Measurements from ENCODE around the gene GOSR1.
"Not testable (repeated sequence)": the region's sequence is repeated elsewhere in the genome, so short reads cannot be mapped to it uniquely, and the experiment has no call there.

The GOSR1 gene

DNA sequence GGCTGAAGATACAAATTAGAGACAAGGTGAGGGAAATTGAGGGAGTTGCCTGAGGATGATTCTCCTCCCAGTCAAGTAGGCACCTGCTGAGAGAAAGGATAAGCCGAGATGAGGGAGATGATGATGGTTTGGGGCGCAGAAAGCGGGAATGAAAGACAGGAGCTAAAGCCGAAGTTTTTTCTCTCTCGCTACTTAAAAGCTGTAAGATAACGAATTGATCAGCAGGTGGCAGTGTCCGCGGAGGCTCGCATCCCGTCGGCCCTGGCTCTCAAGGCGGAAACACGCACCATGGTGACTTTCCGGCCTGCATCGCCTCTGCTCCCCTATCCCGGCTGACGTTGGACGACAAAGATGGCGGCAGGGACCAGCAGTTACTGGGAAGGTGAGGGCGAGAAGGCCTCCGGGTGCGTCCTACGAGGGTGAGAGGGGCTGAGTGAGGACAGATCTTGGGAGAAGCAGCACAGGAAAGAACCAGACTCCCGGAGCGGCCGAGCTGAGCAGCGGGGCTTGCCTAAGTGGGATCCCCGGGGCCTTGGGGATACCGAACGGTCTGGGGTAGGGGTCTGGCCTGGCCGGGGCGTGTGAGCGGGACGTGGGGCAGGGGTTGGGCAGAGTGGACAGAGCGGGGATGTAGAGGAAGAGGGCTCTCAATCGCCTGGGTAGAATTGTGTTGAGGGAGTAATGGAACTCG, at the start of gene GOSR1:
Gene GOSR1, plus strand, starts transcription at position 326 of the 691 bp plus-strand sequence. Its CDS starts 26 bp downstream, at position 352.
- FAIRE-seq, result no peak

DNA sequence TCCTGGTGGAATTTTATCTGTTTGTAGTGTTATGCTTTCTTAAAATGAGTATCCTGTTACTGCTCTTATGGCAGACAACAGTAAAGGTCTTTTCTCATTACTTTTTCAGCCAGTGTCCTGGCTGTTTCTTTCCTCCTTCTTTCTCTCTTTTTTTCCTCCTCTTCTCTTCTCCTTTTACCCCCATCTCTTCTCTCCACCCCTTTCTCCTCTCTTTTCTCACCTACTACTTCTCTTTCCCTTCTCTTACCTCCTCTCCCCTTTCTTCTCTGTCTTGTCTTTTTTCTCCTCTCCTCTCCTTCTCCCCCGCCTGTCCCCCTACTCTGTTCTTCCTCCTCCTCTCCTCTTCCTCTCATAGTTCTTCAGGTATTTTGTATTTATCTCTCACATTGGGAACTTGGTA, 49.6 kb upstream of the GOSR1 start:
- no peak for FAIRE-seq

DNA sequence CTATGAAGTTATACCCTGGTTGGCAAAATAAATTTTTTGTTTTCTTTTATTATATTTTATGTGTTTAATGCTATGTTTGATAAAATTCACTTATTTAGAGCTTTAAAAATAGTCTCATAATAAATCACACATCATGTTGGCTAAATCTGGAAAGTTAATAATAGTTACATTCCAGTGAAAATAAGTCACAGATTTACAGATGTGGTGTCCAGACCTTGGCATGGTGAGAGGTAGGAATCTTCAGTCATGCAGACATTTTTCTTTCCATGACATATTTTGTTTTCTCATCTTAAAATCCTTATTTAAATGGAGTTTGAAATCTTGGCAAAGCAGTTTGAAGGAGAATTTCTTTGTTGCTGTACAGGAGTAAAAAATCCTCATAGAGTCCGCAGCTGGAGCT, 48.1 kb upstream of the GOSR1 start:
- no peak for FAIRE-seq

DNA sequence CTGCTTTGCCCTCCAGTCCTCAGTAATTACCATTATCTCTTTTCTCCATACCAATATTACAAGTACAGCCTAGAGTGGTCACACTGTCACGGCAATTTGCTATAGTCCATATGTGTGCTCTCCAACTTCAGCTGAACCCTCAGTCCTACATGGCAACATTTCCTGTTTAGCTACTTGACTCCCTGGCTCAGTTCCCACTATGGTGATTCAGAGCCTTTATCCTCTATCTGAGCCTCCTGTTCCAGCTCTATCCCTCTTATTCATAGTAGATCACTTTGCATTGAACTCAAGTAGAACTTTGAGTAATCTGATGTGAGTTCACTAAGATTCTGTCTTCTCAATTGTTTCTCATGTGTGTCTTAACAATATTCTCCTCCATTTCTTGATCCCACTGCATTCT, 43.7 kb upstream of the GOSR1 start:
- no peak for FAIRE-seq

DNA sequence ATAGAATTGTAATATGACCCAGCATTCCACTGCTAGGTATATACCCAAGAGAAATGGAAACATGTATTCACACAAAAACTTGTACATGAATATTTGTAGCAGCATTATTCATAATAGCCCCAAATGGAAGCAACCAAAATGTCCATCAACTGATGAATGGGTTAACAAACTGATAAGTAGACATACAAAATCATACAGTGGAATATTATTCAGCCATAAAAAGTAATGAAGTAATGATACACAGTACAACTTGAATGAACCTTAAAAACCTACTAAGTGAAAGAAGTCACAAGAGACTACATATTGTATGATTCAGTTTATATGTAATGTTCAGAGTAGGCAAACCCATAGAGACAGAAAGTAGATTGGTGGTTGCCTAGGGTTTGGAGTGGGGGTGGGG, 40.5 kb upstream of the GOSR1 start:
- no peak for FAIRE-seq

DNA sequence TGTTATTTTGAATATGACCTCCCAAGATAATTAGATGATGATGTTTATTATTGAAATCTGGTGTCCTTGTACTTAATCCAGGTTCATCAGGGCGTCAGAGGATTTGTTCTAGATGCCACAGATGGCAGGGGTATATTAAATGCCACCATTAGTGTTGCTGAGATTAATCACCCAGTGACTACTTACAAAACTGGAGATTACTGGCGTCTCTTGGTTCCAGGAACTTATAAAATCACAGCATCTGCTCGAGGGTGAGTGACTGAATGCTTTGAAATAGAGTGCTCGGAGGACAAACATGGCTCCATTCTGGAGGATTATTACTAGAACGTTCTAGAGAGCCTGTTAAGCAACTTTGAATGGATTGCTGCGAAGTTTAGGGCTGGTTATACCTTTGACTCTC, 33.5 kb upstream of the GOSR1 start:
- no peak for FAIRE-seq

DNA sequence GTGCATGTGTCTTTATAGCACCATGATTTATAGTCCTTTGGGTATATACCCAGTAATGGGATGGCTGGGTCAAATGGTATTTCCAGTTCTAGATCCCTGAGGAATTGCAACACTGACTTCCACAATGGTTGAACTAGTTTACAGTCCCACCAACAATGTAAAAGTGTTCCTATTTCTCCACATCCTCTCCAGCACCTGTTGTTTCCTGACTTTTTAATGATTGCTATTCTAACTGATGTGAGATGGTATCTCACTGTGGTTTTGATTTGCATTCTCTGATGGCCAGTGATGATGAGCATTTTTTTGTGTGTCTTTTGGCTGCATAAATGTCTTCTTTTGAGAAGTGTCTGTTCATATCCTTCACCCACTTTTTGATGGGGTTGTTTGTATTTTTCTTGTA, 30.6 kb upstream of the GOSR1 start:
- not testable (repeated sequence) for FAIRE-seq

DNA sequence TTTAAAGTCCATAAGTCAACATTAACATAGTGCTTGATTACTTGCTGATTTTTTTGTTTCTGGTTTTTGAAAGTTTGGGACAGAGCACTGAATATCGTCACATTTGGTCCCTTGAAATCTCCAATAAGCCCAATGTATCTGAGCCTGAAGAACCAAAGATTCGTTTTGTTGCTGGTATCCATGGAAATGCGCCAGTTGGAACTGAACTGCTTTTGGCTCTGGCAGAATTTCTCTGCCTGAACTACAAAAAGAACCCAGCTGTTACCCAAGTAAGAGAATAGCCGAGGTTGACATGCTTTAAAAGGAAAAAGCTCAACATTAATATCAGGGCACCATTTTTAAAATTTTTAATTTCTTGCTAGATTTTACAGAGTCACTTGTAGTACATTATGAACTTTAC, 27.7 kb upstream of the GOSR1 start:
- FAIRE-seq, result no peak

DNA sequence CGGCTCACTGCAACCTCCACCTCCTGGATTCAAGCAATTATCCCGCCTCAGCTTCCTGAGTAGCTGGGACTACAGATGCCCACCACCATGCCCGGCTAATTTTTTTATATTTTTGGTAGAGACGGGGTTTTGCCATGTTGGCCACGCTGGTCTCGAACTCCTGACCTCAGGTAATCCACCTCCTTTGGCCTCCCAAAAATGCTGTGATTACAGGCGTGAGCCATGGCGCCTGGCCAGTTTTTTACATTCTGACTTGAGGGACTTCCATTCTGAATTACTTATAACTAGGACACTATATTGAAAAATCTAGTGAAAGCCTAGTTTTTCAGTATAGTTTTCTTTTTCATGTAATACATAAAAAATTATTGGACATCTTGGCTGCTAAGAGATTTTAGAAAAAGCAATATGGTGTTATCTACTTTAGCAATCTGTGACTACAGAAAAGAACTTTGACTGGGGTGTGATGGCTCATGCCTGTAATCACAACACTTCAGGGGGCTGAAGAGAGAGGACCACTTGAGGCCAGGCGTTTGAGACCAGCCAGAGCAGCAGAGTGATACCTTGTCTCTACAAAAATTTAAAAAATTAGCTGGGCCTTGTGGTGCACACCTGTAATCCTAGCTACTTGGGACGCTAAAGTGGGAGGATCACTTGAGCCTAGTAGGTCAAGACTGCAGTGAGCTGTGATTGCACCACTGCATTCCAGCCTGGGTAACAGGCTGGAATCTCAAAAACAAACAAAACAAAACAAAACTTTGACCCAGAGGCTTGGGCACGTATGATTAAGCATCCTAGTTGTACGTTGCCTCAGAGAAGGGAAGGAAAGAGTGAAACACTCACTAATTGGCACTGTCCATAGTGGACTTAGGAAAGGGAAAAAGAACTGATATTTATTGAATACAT, 26.8 kb upstream of the GOSR1 start:
- FAIRE-seq, result no peak

DNA sequence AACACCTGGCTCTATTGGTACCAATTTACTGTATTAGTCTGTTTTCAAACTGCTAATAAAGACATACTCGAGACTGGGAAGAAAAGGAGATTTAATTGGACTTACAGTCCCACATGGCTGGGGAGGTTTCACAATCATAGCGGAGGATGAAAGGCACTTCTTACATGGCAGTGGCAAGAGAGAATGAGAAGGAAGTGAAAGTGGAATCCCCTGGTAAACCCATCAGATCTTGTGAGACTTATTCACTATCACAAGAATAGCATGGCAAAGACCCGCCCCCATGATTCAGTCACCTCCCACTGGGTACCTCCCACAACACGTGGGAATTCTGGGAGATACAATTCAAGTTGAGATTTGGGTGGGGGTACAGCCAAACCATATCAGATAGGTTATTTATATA, 22.6 kb upstream of the GOSR1 start:
- FAIRE-seq, result no peak

DNA sequence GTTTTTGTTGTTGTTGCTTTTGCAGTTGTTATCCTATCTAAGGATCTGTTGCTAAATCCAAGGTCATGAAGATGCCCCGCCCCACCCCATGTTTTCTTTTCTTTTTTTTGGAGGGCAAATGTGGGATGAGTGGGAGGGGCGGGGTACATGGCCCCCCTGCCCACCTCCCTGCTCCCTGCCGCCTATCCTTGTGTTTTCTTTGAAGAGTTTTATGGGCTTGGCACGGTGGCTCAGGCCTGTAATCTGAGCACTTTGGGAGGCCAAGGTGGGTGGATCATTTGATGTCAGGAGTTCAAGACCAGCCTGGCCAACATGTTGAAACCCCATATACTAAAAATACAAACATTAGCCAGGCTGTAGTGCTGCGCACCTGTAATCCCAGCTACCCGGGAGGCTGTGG, 18.8 kb upstream of the GOSR1 start:
- FAIRE-seq, result no peak

DNA sequence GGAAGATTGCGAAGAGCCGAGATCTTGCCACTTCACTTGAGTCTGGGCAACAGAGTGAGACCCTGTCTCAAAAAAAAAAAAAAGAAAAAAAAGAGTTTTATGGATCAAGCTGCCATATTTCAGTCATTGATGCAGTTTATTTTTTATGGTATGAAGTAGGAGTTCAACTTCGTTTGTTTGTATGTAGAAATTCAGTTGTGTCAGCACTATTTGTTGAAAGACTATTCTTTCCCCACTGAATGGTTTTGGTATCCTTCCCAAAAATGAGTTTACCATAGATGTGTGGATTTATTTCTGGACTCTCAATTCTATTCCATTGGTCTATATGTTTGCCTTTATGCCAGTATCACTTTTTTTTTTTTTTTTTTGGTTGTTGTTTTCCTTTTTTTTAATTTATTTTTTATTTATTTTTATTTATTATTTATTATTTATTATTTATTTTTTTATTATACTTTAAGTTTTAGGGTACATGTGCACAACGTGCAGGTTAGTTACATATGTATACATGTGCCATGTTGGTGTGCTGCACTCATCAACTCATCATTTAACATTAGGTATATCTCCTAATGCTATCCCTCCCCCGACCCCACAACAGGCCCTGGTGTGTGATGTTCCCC, 18.3 kb upstream of the GOSR1 start:
- not testable (repeated sequence) for FAIRE-seq

DNA sequence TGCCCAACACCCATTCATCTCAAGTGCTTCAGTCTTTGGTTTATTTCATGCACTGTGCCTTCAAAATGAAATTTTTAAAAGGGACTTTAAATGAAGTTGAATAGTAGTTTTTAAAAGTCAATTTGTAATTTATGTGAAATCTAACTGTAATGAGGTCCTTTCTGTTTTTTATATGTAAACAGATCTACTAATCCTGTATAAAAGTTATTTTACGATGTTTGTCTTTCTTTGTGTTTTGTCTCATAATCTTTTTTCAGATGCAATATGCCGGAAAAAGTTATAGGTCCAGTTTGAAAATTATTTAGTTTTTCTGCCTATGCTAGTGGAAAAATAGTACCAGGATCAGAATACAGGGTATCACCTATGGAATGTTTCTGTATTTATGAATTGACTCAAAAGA, 8.7 kb upstream of the GOSR1 start:
- no peak for FAIRE-seq

DNA sequence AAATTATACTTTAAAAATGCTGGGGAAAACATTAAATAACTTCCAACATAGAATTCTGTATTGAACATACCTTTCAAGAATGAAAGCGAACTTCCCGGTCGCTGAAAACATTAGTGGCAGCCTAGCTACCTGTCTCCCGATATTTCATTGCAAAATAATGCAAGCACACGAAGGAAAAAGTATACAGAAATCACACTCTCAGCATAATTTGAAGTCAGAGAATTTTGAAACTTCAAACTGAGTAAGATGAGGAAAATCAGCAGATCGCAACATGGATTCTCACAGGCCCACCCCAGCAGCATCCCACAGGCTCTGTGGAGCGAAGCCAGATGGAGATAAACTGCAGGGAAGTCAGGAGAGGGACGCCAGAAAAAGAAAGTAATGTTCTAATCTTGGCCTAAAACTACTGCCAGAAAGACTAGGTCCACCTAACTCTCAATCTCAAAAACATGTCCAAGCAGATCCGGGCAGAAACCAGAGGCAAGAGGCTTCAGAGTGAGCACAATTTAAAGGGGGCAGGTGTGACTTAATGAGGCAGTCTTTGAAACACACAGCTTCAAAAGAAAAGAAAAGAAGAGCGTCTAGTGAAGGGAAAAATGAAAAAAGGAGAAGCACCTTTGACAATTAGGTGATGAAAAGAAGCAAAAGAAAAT, 4.8 kb upstream of the GOSR1 start:
- FAIRE-seq, result no peak

DNA sequence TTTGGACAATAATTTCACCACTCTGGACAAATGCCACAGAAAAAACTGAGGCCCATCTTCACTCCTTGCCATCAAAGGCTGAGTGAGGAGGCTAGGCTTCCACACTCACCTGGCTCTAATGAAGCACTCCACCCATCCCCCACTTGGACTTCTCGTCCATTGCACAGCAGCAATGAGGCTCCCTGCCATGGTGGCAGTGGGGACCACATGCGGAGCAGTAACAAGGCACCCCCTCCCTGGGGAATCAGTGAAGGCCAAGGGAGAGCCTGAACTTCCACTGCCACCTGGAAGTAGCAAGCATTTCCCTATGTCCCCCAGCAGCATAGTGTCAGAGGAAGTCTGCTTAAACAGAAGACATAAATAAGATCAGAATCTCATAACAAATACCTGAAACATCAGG, 2.0 kb upstream of the GOSR1 start:
- no peak for FAIRE-seq

DNA sequence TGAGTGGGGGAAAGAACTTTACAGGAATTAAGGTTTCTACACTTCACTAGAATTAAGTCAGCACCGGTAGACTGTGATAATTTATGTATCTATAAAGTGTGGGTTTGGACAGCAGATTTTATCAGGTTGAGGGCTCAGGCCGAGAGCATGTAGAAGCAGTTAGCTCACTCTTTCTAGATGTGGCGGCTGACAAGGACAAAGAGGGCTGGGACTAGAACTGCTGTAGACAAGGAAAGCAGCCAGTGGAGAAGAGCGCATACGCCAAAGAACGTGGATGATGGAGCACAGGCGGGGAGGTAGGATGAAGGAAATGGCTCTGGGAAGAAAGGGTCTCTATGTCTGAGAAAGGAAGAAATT, 504 bp upstream of the GOSR1 start:
- FAIRE-seq, result no peak

DNA sequence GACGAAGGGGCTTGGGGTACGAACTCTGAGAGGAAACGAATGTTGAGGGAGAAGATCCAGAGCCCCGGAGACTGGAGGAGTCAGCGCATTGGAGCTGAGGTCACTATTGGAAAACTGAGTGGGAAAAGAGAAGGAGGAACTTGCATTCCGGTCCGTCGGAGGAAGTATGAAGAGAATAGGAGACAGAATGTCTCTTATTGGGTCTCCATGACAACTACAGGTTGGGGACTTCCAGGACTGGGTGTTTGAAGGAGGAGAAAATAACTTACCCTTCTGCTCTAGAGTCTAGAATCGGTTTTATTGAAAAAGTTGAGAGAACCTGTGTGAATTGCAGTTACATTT, 537 bp downstream of the GOSR1 start:
- FAIRE-seq, result no peak

DNA sequence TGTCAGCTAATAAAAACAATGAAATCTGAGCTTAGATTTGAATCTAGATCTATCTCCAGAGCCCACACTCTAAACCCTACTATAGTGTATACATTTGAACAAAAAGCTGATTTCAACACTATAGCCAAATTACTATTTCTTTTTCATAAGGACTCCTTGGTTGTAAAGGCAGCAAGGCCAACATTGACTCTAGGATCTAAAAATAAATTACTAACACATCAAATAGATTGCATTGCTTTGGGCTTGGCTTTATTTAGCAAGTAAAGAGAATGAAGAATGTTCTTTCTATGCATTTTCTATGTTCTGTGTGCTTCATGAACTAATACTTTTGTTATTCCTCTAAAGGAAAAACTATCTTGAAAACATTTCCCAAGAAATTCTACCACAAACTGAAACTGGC, 5.3 kb downstream of the GOSR1 start:
- no peak for FAIRE-seq

DNA sequence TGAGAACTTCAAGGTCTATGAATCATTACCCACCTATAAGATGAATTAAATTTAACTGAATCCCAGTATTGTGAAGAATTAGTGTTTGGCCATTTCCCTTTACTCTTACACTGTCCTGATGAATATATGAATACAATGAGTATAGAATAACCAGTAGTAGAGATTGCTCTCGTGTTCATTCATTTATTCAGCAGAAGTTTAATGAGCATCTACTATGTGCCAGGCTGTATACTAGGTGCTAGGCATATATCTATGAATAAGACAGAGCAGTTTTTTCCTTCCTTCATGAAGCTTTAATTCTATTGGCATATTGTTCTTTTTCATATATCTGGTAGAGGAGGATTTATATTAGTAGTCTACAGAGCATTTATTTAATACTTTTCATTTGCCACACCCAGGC, 6.0 kb downstream of the GOSR1 start:
- FAIRE-seq, result no peak

DNA sequence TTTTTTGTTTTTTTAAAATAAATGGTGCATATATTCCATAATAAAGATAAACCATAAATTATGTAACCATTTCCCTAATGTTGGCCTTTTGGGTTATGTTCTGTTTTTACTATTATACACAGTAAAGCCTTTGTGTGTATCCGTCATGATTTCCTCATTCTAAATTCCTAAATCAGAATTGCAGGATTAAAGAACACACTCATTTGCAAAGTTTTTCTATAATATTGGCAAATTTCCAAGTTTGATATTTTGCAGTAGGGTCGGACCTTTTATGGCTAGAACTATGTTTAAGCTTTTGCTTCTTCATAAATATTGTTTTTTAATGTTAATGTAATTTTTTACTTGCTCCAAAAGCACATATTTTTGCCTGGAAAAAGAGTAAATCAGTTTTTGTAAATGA, 16.6 kb downstream of the GOSR1 start:
- FAIRE-seq, result no peak

DNA sequence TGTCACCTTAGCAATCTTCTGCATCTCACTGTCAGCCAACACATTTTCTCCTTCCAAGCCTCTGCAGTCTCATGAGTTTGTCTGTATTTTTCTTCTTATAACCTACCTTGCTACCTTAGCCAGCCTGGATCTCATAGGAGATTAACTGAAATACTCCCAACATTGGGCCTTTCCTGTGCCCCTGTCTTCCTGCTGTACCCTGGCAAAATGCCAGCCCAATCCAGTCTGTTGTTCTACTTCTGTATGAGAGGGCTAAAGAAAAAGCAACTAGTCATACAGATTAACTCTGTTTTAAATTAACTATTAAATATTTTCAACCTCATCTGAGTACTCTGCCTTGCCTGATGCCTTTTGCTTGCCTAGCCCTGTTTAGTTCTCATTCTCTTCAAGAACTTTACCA, 18.4 kb downstream of the GOSR1 start:
- FAIRE-seq, result no peak

DNA sequence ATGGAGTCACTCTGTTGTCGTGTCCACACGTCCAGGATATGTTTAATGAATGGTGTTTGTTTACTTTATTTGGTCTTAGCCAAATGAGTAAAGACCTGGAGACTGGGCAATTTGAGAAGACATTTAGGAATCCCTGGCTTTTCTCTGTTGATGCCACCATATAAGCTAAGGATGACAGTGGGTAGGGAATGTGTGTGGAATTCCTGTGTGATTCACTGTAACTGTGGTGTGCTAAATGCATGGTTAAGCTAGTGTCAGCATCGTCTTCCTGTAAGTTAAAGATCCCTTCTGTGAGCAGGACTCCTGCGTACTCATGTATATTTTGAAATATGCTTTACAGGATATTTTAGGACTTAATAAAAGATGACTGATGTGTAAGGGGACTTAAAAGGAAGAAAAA, 26.4 kb downstream of the GOSR1 start:
- FAIRE-seq, result no peak

DNA sequence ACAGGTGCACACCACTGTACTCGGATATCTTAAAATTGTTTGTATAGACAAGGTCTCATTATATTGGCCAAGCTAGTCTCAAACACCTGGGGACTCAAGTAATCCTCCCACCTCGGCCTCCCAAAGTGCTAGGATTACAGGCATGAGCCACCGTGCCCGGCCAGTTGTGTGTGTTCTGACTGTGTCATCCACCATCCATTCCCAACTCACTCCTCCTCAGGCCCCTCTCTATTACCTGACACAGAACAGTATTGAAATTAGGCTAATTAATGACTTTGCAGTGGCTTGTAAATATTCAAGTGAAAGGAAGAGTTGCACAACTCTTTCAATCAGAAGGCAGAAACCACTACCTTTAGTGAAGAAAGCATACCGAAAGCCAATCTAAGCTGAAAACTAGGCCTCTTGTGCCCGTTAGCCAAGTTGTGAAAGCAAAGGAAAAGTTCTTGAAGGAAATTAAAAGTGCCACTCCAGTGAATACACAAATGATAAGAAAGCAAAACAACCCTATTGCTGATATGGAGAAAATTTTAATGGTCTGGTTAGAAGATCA, 28.7 kb downstream of the GOSR1 start:
- no peak for FAIRE-seq
